Left lobe of liver (tissue), 2 donors: ENCODE data around the gene RGS5. TPM values are rescaled to one million over a fixed set of nuclear protein-coding genes. Genes with fewer than 3 reads are reported as not detected.

ENCODE experiments used
- ATAC-seq: fragments of 200-7000 bp; cut with Tn5 transposase; one replicate; pipeline ENCODE4 v1.9.1; 2020; ENCODE audit warnings: mild to moderate bottlenecking, moderate library complexity
- DNase-seq: peaks from one replicate; pipeline ENCODE4 v3.0.0-alpha.2; 2020; ENCODE audit warnings: low spot score
- total RNA-seq: library from RNA; stranded (reverse); gene quantifications from one replicate; pipeline ENCODE4 v1.2.1, GENCODE V29; 2021
- donor health status: DM: no; HTN: no; CAD: no; lungs with moderate emphysema.
- donor health status: DM: no; HTN: yes; CAD: no.

The RGS5 gene
- total RNA-seq, 1 donor from 2014 or later, result 10.1 TPM

GRCh38 chr1:163147019-163147418 lies 55.7 kb downstream of the RGS5 start:
- ATAC-seq, result no peak

DNA sequence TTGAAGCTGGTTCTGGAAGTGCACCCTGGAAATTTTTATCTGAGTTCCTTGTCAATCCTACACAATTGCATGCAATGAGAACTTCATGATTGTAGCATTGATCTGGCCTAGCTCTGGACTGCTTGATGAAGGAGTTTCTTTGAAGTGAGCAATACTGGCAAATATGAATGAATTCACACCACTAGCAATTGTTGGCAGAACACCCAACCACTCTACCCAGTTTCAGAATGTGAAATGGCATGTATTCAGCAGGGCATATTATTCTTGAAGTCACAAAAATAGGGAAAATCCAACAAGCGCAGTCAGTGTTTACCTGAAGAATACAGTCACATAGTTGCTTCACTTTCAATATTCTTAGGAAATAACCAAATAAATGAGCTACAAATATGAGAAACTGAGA lies 57.3 kb downstream of the RGS5 start:
- ATAC-seq (no peak), DNase-seq (no peak)

More at GRCh38 chr1:163147019-163147418, 55.7 kb downstream of the RGS5 start:
- no peak for DNase-seq

DNA sequence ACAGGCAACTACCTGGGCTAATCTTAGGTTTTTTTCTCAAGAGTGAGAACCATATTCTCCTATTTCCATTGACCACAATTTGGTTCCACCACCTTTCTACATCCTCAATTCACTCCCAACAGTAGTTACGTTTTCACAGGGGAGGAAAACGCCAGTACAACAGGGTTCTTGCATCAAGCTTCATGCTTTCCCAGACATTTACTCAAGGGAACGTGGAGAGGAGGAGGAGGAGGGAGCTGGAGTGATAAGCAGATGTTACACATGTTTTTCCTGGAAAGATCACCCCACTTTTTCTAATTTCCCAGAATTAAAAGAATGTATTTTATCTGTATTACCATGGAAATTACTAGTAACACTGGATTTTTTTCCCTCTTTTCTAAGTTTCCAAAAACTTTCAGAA lies 58.3 kb downstream of the RGS5 start:
- ATAC-seq, result no peak

GRCh38 chr1:163142152-163142551 lies 60.6 kb downstream of the RGS5 start:
- DNase-seq, result no peak
- ATAC-seq, result no peak

More for the DNA sequence above, 58.3 kb downstream of the RGS5 start:
- no peak for DNase-seq

GRCh38 chr1:163141556-163141955 lies 61.2 kb downstream of the RGS5 start:
- DNase-seq (no peak), ATAC-seq (no peak)

DNA sequence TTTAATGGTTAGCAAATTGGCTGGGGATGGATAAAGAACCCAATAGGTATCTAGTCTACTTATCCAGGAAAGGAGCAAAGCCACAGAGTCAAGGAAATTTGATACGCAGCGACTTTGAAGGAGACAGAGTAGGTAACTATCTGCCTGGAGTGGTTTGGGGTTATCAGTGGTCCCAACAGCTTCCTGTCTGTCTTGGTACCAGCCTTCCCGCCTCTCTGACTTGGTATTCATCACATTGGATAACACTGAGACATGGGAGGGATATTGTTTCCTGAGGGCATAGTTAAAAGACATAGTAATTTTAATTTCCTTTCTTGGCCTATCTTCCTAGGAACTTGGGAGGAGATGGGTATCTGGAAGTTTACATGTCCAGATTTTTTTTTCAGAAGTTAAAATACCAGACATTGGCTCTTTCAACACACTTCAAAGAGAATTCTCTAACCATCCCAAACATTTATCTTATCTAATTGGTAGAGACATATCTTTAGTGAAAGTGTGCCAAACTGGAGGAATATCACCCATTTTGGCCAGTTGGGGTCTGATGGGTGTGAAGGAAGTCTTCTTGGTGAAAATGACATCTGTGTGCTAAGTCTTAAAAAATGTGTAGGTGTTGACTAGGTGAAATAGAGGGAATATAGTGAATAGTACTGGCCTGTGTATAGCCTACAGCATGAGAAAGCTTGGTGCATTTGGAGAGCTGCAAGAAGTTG lies 65.0 kb downstream of the RGS5 start:
- ATAC-seq (no peak), DNase-seq (no peak)

- DNase-seq, result no peak
- no peak for ATAC-seq
Measured at GRCh38 chr1:163131981-163132380, 70.7 kb downstream of the RGS5 start.

- DNase-seq, result no peak
- ATAC-seq, result no peak
Measured at GRCh38 chr1:163130225-163130856, 72.4 kb downstream of the RGS5 start.

DNA sequence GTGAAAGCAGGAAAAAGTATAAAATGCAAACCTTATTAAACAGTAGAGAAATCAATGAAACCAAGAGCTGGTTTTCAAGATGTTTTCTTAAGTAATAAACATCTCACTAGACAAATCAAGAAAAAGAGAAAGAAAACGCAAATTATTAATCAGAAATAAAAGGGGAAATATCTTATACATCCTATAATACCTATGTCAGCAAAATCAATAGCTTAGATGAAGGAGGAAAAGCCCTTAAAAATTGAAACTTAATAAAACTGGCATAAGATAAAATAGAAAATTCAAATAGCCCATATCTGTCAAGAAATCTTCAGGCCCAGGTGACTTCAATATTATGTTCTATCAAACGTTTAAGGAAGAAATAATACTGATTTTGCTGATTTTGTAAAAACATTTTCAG lies 74.4 kb downstream of the RGS5 start:
- no peak for DNase-seq
- ATAC-seq, result no peak

- DNase-seq (no peak), ATAC-seq (no peak)
Measured at GRCh38 chr1:163124812-163125211, 77.9 kb downstream of the RGS5 start.

- ATAC-seq (no peak), DNase-seq (no peak)
Measured at GRCh38 chr1:163120372-163120771, 82.3 kb downstream of the RGS5 start.

- ATAC-seq, result no peak
Measured at GRCh38 chr1:163119707-163120106, 83.0 kb downstream of the RGS5 start.

DNA sequence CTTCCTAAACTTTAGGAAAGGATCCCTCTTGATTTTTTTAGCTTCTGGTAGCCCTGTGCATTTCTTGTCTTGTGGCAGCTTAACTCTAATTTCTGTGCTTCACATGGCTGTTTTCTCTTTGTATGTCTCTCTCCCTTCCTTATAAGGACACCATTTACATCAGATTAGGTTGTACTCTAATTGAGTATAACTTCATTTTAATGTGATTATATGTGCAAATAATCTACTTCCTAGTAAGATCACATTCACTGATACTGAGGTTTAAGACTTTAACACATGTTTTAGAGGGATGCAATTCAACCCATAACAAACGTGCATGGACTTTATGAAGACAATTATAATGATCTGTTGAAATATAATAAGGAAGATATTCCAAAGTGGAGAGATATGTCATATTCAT lies 86.8 kb downstream of the RGS5 start:
- ATAC-seq, result no peak

More at GRCh38 chr1:163119707-163120106, 83.0 kb downstream of the RGS5 start:
- DNase-seq, result no peak

GRCh38 chr1:163107655-163108054 lies 95.1 kb downstream of the RGS5 start:
- ATAC-seq (no peak), DNase-seq (no peak)

More for the DNA sequence above, 86.8 kb downstream of the RGS5 start:
- no peak for DNase-seq

- no peak for ATAC-seq
- no peak for DNase-seq
Measured at GRCh38 chr1:163106364-163106987, 96.2 kb downstream of the RGS5 start.

- no peak for ATAC-seq
Measured at GRCh38 chr1:163104385-163105099, 98.2 kb downstream of the RGS5 start.

GRCh38 chr1:163102590-163102989 lies 100.1 kb downstream of the RGS5 start:
- DNase-seq, result no peak

More at GRCh38 chr1:163104385-163105099, 98.2 kb downstream of the RGS5 start:
- no peak for DNase-seq

GRCh38 chr1:163095213-163095612 lies 107.5 kb downstream of the RGS5 start:
- DNase-seq (no peak), ATAC-seq (no peak)

More at GRCh38 chr1:163102590-163102989, 100.1 kb downstream of the RGS5 start:
- ATAC-seq, result no peak

DNA sequence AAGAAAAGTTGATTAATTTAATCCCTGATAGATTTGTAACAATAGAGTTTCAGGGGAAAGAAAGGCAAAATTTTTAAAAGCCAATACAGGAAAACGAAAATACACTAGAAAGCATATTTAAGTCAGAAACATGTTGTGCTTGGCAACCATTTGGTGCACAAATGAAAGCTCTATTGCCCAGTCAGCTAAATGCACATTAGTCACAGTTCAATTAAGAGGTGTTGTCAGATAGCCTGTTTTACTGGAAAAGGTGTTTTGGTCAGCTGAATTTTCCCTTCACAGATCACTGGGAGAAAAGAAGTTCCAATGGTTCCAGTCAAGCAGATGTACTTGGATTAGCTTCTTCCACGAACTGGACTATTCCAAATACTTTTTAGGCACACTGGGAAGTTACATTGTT lies 108.1 kb downstream of the RGS5 start:
- DNase-seq (no peak), ATAC-seq (no peak)

GRCh38 chr1:163094182-163094581 lies 108.5 kb downstream of the RGS5 start:
- no peak for DNase-seq
- ATAC-seq, result no peak

GRCh38 chr1:163093579-163093978 lies 109.1 kb downstream of the RGS5 start:
- ATAC-seq, result no peak
- DNase-seq, result no peak
